H9 (cell line): ENCODE results near the gene MLNR. TPM values are rescaled to one million over a fixed set of nuclear protein-coding genes. Genes with fewer than 3 reads are reported as not detected.
A peak's percentile ranks its signal among the peaks of the same experiment; 100 is the strongest.

ENCODE experiments used
- DNase-seq: peaks from one replicate; pipeline ENCODE4 v3.0.0-alpha.2; 2017
- H2AFZ ChIP-seq: one replicate; pipeline ENCODE4 v1.6.1; 2013; ENCODE audit warnings: mild to moderate bottlenecking, low read length, control low read depth, moderate library complexity
- H2AK5ac ChIP-seq: 2 replicates; pipeline ENCODE4 v1.6.1; 2013; ENCODE audit warnings: low read length, control low read depth, mixed read lengths; ENCODE audit not compliant: insufficient read length
- H2BK120ac ChIP-seq: one replicate; pipeline ENCODE4 v1.6.1; 2013; ENCODE audit warnings: low read depth, mild to moderate bottlenecking, low read length, control low read depth, inconsistent platforms; ENCODE audit not compliant: poor library complexity, severe bottlenecking
- H2BK12ac ChIP-seq: 2 replicates; pipeline ENCODE4 v1.6.1; 2013; ENCODE audit warnings: low read length, control low read depth, mixed read lengths, low read depth; ENCODE audit not compliant: insufficient read length
- H2BK15ac ChIP-seq: 2 replicates; pipeline ENCODE4 v1.6.1; 2013; ENCODE audit warnings: low read depth, low read length, control low read depth
- H2BK20ac ChIP-seq: one replicate; pipeline ENCODE4 v1.6.1; 2013; ENCODE audit warnings: low read depth, mild to moderate bottlenecking, low read length, control low read depth, inconsistent platforms; ENCODE audit not compliant: poor library complexity, severe bottlenecking
- H2BK5ac ChIP-seq: 2 replicates; pipeline ENCODE4 v1.6.1; 2013; ENCODE audit warnings: low read length, control low read depth, mixed read lengths; ENCODE audit not compliant: insufficient read length
- H3K14ac ChIP-seq: 2 replicates; pipeline ENCODE4 v1.6.1; 2013; ENCODE audit warnings: low read length, control low read depth; ENCODE audit not compliant: insufficient read depth
- H3K18ac ChIP-seq: 2 replicates; pipeline ENCODE4 v1.6.1; 2013; ENCODE audit warnings: low read depth, mild to moderate bottlenecking, mixed read lengths, low read length, control low read depth; ENCODE audit not compliant: insufficient read length
- H3K23ac ChIP-seq: 2 replicates; pipeline ENCODE4 v1.6.1; 2013; ENCODE audit warnings: low read length, control low read depth, mixed read lengths, low read depth; ENCODE audit not compliant: insufficient read length
- H3K23me2 ChIP-seq: 2 replicates; pipeline ENCODE4 v1.6.1; 2013; ENCODE audit warnings: low read depth, mild to moderate bottlenecking, mixed read lengths, low read length, control low read depth; ENCODE audit not compliant: insufficient read length, poor library complexity, severe bottlenecking
- H3K27ac ChIP-seq: 2 replicates; pipeline ENCODE4 v1.5.1; 2013; ENCODE audit warnings: low read length, control low read depth, mixed read lengths, low read depth; ENCODE audit not compliant: insufficient read length
- H3K27me3 ChIP-seq: 2 replicates; pipeline ENCODE4 v1.6.1; 2013; ENCODE audit warnings: low read length, control low read depth, inconsistent platforms; ENCODE audit not compliant: insufficient read depth
- H3K4ac ChIP-seq: 2 replicates; pipeline ENCODE4 v1.6.1; 2013; ENCODE audit warnings: low read depth, mild to moderate bottlenecking, control low read depth, inconsistent platforms, low read length, moderate library complexity
- H3K4me1 ChIP-seq: 2 replicates; pipeline ENCODE4 v1.6.1; 2013; ENCODE audit warnings: low read length, control low read depth, inconsistent platforms; ENCODE audit not compliant: insufficient read depth
- H3K4me2 ChIP-seq: 2 replicates; pipeline ENCODE4 v1.6.1; 2013; ENCODE audit warnings: low read length, control low read depth, mixed read lengths; ENCODE audit not compliant: insufficient read length, insufficient read depth
- H3K56ac ChIP-seq: 2 replicates; pipeline ENCODE4 v1.6.1; 2013; ENCODE audit warnings: low read depth, mild to moderate bottlenecking, mixed read lengths, low read length, control low read depth; ENCODE audit not compliant: insufficient read length
- H3K79me1 ChIP-seq: 2 replicates; pipeline ENCODE4 v1.6.1; 2013; ENCODE audit warnings: low read depth, mild to moderate bottlenecking, moderate library complexity, low read length, control low read depth, inconsistent platforms; ENCODE audit not compliant: insufficient read depth, poor library complexity, severe bottlenecking
- H3K79me2 ChIP-seq: 2 replicates; pipeline ENCODE4 v1.6.1; 2013; ENCODE audit warnings: low read length, control low read depth, inconsistent platforms; ENCODE audit not compliant: insufficient read depth
- H3K9ac ChIP-seq: 2 replicates; pipeline ENCODE4 v1.6.1; 2013; ENCODE audit warnings: low read length, control low read depth, mixed read lengths; ENCODE audit not compliant: insufficient read length; ENCODE audit errors: extremely low read depth
- H3K9me3 ChIP-seq: one replicate; pipeline ENCODE4 v1.6.1; 2013; ENCODE audit warnings: low read depth, low read length, inconsistent platforms; ENCODE audit not compliant: control insufficient read depth
- H3T11ph ChIP-seq: one replicate; pipeline ENCODE4 v1.6.1; 2013; ENCODE audit warnings: mild to moderate bottlenecking, low read length, control low read depth, inconsistent platforms
- H4K20me1 ChIP-seq: one replicate; pipeline ENCODE4 v1.6.1; 2013; ENCODE audit not compliant: control insufficient read depth, insufficient read length, insufficient read depth
- H4K5ac ChIP-seq: 2 replicates; pipeline ENCODE4 v1.6.1; 2013; ENCODE audit warnings: low read depth, mild to moderate bottlenecking, mixed read lengths, low read length, control low read depth; ENCODE audit not compliant: insufficient read length
- H4K8ac ChIP-seq: replicated peaks from 2 replicates; pipeline ENCODE4 v1.6.1; 2013; ENCODE audit warnings: low read length, control low read depth, mixed read lengths, low read depth; ENCODE audit not compliant: insufficient read length
- H4K91ac ChIP-seq: 2 replicates; pipeline ENCODE4 v1.6.1; 2013; ENCODE audit warnings: low read depth, mild to moderate bottlenecking, moderate library complexity, mixed read lengths, low read length, control low read depth; ENCODE audit not compliant: insufficient read length
- H3K27ac Mint-ChIP-seq, 3 experiments: 2 replicates in 2 of 3; 3 replicates in 1 of 3; pipeline ENCODE4 v1.8.0; 2020 to 2021; ENCODE audit warnings: mixed read lengths in 3 of 3, mild to moderate bottlenecking in 1 of 3, moderate library complexity in 1 of 3
- H3K27me3 Mint-ChIP-seq: 2 replicates; pipeline ENCODE4 v1.8.0; 2021; ENCODE audit warnings: low read depth, mild to moderate bottlenecking, moderate library complexity, mixed read lengths
- H3K36me3 Mint-ChIP-seq, 3 experiments: 2 replicates in 2 of 3; 3 replicates in 1 of 3; pipeline ENCODE4 v1.8.0; 2020 to 2021; ENCODE audit warnings: low read depth in 3 of 3, mixed read lengths in 3 of 3; ENCODE audit not compliant: insufficient read depth in 1 of 3
- H3K4me1 Mint-ChIP-seq, 2 experiments: 2 replicates each; pipeline ENCODE4 v1.8.0; 2020; ENCODE audit warnings: mixed read lengths in 2 of 2
- H3K4me3 Mint-ChIP-seq, 2 experiments: 2 replicates in 1 of 2; 3 replicates in 1 of 2; pipeline ENCODE4 v1.8.0; 2020 to 2021; ENCODE audit warnings: mild to moderate bottlenecking in 2 of 2, mixed read lengths in 2 of 2, moderate library complexity in 1 of 2
- H3K9me3 Mint-ChIP-seq, 2 experiments: 2 replicates in 1 of 2; 3 replicates in 1 of 2; pipeline ENCODE4 v1.8.0; 2020; ENCODE audit warnings: mild to moderate bottlenecking in 2 of 2, mixed read lengths in 2 of 2, moderate library complexity in 1 of 2
- CTCF ChIP-seq: fragments of 200-600 bp; sonication (generic); conservative IDR thresholded peaks from 3 replicates; pipeline ENCODE4 v1.8.0; 2021; ENCODE audit warnings: antibody characterized with exemption, mild to moderate bottlenecking
- WGBS: extraction: QIAGEN DNeasy Blood & Tissue Kit; methylation state at CpG from one replicate; pipeline ENCODE4 v1.1.7; 2013; ENCODE audit warnings: missing lambda C conversion rate, low lambda C conversion rate, mixed read lengths; ENCODE audit not compliant: insufficient read length; ENCODE audit errors: extremely low coverage; 5-methylcytosine and 5-hydroxymethylcytosine counted together
- total RNA-seq: library from RNA; stranded (reverse); gene quantifications from 2 replicates; pipeline ENCODE4 v1.2.1, GENCODE V29; 2021

MLNR gene
- total RNA-seq, 1 experiment from 2014 or later = not detected

GRCh38 chr13:49213997-49214916, 5.9 kb upstream of the MLNR start:
- Histone ChIP-seq H3K79me2 (no peaks in the 10 kb centered on the region), H3K4ac (no peak overlapping the region), H3K18ac (no peak overlapping the region), H3K9ac (no peak overlapping the region), H4K20me1 (no peaks in the 10 kb centered on the region), H3K79me1 (no peaks in the 10 kb centered on the region), H4K5ac (no peak overlapping the region), H2BK12ac (no peak overlapping the region), H2BK120ac (no peak overlapping the region), H4K91ac (no peak overlapping the region), H3K14ac (no peak overlapping the region), H3K56ac (no peak overlapping the region), H4K8ac (no peak overlapping the region), H3K4me1 (no peaks in the 10 kb centered on the region; the same call in 1 of the 2 replicates), H3K27me3 (peaks cover 21% of the 10 kb centered on the region; the same call in 1 of the 2 replicates), H3T11ph (no peak overlapping the region), H2AFZ (no peak overlapping the region), H2BK5ac (no peak overlapping the region), H2BK20ac (no peak overlapping the region), H3K23ac (no peak overlapping the region), H3K23me2 (peaks cover 8% of the 10 kb centered on the region), H3K27ac (no peak overlapping the region), H3K4me2 (no peak overlapping the region), H2BK15ac (no peak overlapping the region), H3K9me3 (no peaks in the 10 kb centered on the region), H2AK5ac (no peak overlapping the region)
- H3K36me3 Mint-ChIP-seq = peaks cover 4 to 26% (median 9%) of the 10 kb centered on the region in 3 experiments; a peak in 6 of 7 replicates
- H3K9me3 Mint-ChIP-seq = peaks cover 0 to 5% of the 10 kb centered on the region in 2 experiments; a peak in 2 of 5 replicates
- H3K27ac Mint-ChIP-seq = peak overlapping the region in 2 of 3 experiments; percentile 47 to 72; a peak in 2 of 7 replicates
- peaks cover 41% of the 10 kb centered on the region for H3K27me3 Mint-ChIP-seq
- H3K4me3 Mint-ChIP-seq = no peak overlapping the region
- TF ChIP-seq CTCF = no peak
- peaks cover 27 to 30% of the 10 kb centered on the region in 2 experiments for H3K4me1 Mint-ChIP-seq
- no CpG with 5 or more reads among the region's 6 CpGs for WGBS
- DNase-seq = no peak
